GM19372 (cell line): Measurements from ENCODE around the gene HSPA1B.
"Not testable (repeated sequence)": the region's sequence is repeated elsewhere in the genome, so short reads cannot be mapped to it uniquely, and the experiment has no call there.

Source experiments
- ATAC-seq: cut with Tn5 transposase; IDR thresholded peaks from one replicate; pipeline ENCODE4 v1.9.1; 2021; ENCODE audit warnings: mild to moderate bottlenecking, low read depth, moderate library complexity; ENCODE audit not compliant: unreplicated experiment

HSPA1B gene

DNA sequence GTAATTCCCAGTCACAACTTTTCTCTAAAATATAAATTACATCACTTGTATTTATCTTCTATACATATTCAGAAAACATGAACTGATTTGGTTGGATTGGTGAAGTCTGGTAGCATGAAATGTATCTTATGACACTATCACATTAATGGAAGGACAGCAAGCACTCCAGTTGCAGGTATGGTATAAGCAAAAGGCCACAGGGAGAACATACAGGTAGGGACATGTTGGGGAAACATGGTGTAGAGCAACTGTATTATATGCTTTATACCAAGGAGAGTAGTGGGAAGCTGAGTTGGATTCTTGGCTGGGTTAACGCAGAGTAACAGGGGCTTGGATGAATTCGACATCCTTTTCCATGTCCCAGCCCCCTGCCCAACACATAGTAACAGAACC lies 30.5 kb upstream of the HSPA1B start:
- ATAC-seq = no peak

DNA sequence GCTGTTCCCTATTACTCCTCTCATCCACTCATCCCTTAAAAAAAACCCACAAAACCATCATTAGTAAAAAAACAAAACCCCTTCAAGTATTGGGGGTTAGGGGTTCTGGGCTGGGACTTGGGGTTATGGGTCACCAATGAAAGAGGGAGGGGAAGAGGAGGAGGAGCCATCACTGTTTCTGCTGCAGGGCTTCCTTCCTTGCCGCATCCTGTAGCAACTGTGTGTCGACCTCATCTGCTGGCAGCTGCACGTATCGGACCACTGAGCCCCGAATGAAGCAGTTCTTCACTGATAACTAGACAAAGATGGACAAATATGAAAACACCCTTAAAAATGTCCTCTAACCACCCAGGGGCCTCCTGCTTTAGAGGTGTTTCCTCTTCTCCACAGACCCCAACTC lies 29.9 kb upstream of the HSPA1B start:
- no peak for ATAC-seq

DNA sequence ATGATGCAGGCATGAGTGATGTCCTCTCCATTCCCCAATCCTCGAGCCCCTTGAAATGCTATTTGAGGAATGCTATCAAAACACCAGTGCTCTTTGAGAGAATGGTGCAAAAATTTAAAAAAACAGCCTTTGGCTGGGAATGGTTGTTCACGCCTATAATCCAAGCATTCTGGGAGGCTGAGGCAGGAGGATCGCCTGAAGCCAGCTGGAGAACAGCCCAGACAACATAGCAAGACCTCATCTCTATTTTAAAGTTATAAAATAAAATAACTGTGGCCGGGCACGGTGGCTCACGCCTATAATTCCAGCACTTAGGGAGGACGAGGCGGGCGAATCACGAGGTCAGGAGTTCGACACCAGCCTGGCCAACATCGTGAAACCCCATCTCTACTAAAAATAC lies 27.8 kb upstream of the HSPA1B start:
- ATAC-seq = no peak

DNA sequence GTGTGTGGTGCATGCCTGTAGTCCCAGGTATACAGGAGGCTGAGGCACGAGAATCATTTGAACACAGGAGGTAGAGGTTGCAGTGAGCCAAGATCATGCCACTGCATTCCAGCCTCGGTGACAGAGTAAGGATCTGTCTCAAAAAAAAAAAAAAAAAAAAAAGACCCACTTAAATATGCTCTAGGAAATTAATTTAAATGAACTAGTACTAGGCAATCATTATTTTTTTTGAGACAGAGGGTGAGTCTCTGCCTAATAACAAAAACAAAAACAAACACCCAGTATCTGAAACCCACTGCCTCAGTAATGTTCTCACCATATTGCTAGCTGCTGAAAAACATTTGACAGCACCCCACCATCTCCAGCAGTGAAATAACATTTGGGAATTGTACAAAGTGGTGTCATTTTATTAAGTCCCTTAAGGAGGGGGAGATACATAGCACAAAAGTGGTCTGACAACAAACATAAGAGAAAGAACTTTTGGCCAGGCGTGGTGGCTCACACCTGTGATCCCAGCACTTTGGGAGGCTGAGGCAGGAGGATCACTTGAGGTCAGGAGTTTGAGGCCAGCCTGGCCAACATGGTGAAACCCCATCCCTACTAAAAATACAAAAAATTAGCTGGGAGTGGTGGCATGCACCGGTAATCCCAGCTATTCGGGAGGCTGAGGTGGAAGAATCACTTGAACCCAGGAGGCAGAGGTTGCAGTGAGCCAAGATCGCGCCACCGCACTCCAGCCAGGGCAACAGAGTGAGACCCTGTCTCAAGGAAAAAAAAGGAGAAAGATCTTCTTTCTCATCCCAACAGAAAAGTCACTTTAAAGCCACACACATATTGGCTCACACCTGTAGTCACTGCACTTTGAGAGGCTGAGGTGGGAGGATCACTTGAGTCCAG lies 26.3 kb upstream of the HSPA1B start:
- not testable (repeated sequence) for ATAC-seq

DNA sequence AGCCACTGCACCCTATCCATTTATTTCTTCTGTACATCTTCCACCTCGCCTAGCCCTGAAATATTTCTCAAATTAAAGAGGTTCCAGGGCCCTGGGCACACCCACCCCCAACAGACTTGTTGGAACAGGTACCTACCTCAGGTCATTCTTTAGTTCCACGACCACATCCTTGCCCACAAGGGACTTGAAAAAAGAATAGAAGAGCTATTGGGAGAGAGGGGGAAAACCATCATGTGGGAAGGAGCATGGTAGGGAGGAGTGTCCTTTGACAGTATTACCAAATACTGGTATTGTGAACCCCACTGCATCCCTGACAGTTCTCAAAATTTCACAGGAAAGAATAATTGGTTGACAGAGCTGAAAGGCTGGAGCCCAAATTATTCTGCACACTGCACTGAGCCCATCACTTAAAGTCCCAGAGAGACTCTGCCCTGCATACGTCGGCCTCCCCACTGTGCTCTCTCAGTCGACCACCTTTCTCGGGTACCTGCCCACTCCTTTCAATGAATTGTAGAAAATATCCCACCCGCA lies 21.5 kb upstream of the HSPA1B start:
- no peak for ATAC-seq

DNA sequence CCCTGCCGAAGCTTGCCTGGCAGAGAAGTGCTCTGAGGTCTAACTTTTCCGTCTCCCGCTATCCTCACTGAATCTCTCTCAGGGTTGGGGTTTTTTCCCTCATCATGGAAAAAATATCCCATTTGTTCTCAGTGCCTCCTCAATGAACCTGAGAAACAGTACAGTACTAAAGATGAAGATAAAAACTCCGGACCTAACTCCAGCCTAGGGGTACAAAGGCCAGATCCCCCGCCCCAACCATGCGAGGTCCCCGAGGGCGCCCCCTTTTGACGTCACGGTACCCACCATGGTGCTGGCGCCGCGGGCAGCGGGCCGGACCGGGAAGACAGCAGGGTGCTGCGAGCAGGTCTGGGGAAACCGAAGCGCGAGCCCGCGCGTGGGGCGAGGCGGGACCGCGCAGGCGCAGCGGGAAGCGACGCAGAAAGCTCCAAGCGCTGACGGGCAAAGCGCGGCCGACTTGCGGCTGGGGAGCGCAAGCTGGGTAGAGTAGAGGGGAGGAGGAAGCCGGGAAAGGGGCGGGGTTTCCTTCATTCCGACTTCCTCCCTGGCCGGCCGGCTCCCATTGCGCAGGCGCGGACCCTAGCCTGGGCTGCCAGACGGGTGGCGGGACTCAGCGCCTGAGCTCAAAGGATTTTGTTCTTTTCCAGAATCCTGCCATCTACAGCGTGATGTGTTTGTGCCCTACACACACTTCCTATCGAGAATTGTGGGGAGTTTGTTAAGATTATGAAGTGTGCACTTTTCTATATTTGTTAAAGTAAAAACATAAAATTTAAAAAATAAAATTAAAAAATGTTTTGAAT lies 20.9 kb upstream of the HSPA1B start, which contains the start of gene LSM2:
Gene LSM2 (minus strand): TSS at position 497 of the 803 bp plus-strand sequence. CDS start 209 bp downstream, at position 288.
- ATAC-seq = peak; percentile 94

DNA sequence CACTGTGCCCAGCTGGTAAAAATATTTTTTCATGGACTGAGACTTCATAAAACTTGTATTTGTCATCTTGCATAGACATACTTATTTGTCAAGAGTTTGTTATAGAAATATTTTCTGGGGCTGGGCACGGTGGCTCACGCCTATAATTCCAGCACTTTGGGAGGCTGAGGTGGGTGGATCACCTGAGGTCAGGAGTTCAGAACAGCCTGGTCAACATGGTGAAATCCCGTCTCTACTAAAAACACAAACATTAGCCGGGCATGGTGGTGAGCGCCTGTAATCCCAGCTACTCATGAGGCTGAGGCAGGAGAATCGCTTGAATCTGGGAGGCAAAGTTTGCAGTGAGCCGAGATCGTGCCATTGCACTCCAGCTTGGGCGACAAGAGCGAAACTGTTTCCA lies 18.9 kb upstream of the HSPA1B start:
- not testable (repeated sequence) for ATAC-seq

DNA sequence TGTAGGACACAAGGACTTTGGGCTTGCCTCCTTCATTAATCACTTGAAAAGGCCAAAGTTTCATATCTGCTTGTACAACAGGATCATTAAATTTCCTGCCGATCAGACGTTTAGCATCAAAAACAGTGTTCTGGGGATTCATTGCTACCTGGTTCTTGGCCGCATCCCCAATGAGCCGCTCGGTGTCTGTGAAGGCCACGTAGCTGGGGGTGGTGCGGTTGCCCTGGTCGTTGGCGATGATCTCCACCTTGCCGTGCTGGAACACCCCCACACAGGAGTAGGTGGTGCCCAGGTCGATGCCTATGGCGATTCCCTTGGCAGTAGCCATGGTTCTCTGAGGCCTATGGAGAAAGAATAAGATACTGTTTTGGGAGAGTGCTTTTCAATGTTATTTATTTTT lies 15.9 kb upstream of the HSPA1B start:
- ATAC-seq = no peak

DNA sequence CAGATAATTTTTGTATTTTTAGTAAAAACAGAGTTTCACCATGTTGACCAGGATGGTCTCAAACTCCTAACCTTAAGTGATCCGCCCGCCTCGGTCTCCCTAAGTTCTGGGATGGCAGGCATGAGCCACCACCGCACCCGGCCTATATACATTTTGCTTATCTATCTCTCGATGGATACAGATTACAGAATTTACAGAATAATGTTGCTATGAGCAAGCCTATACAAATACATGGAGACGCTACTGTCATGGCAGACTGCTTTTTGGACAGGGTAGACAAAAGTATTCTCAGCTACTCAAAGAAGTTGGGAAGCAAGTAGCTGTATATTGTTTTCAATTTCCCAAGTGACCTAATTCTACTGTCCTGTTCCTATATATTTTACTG lies 14.1 kb upstream of the HSPA1B start:
- ATAC-seq = no peak

DNA sequence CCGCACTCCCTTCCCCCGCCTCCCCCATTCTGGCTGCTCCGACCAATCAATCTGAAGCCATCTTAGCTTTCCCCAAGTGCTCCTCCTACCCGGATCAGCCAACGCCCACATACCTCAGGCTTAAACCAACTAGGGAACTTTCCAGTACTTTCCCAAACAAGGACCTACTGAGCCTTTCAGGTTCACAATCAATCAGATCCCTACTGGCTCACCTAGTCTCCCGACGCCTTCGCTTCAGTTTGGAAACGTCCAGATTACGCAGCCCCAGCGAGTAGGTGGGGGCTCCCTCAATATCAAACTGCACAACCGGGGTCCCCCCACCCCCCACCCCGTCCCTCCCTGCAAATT lies 12.9 kb upstream of the HSPA1B start:
- no peak for ATAC-seq

DNA sequence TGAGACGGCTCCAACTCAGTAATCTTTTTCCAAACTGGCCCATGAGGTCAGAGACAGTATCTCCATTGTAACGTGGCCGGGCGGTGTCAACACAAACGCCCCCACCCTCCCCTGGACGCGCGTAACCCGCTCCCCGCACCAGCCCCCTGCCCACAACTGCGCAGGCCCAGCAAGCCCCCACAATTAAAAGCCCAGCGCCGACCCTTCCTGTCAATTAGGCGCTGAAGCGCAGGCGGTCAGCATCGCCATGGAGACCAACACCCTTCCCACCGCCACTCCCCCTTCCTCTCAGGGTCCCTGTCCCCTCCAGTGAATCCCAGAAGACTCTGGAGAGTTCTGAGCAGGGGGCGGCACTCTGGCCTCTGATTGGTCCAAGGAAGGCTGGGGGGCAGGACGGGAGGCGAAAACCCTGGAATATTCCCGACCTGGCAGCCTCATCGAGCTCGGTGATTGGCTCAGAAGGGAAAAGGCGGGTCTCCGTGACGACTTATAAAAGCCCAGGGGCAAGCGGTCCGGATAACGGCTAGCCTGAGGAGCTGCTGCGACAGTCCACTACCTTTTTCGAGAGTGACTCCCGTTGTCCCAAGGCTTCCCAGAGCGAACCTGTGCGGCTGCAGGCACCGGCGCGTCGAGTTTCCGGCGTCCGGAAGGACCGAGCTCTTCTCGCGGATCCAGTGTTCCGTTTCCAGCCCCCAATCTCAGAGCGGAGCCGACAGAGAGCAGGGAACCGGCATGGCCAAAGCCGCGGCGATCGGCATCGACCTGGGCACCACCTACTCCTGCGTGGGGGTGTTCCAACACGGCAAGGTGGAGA lies 12.3 kb upstream of the HSPA1B start, which contains the start of the genes HSPA1A and HSPA1L:
Gene HSPA1A (plus strand): TSS at position 519 of the 814 bp plus-strand sequence. CDS start 214 bp downstream, at position 733.
Gene HSPA1L (minus strand): TSS at position 259 of the 814 bp plus-strand sequence. CDS start 3,311 bp downstream, outside the sequence.
- no peak for ATAC-seq

DNA sequence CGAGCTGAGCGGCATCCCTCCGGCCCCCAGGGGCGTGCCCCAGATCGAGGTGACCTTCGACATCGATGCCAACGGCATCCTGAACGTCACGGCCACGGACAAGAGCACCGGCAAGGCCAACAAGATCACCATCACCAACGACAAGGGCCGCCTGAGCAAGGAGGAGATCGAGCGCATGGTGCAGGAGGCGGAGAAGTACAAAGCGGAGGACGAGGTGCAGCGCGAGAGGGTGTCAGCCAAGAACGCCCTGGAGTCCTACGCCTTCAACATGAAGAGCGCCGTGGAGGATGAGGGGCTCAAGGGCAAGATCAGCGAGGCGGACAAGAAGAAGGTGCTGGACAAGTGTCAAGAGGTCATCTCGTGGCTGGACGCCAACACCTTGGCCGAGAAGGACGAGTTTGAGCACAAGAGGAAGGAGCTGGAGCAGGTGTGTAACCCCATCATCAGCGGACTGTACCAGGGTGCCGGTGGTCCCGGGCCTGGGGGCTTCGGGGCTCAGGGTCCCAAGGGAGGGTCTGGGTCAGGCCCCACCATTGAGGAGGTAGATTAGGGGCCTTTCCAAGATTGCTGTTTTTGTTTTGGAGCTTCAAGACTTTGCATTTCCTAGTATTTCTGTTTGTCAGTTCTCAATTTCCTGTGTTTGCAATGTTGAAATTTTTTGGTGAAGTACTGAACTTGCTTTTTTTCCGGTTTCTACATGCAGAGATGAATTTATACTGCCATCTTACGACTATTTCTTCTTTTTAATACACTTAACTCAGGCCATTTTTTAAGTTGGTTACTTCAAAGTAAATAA lies 10.2 kb upstream of the HSPA1B start:
- ATAC-seq = not testable (repeated sequence)

DNA sequence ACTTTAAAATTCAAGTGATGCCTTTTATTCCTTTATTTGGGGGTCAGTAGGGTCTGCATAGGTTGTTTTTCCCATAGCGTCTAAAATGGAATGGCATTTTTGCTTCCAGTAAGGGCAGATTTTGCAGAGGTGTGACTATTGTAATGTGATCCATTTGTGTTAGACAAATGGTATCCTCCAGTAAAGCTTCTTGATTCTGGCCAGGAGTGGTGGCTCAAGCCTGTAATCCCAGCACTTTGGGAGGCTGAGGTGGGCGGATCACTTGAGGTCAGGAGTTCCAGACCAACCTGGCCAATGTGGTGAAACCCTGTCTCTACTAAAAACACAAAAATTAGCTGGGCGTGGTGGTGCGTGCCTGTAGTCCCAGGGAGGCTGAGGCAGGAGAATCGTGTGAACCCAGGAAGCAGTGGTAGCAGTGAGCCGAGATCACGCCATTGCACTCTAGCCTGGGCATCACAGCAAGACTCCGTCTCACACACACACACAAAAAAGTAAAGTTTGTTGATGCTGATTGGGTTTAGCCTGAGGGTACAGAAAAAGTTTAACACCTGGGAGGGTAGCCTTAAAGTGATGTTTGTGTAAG lies 9.5 kb upstream of the HSPA1B start:
- ATAC-seq = not testable (repeated sequence)

DNA sequence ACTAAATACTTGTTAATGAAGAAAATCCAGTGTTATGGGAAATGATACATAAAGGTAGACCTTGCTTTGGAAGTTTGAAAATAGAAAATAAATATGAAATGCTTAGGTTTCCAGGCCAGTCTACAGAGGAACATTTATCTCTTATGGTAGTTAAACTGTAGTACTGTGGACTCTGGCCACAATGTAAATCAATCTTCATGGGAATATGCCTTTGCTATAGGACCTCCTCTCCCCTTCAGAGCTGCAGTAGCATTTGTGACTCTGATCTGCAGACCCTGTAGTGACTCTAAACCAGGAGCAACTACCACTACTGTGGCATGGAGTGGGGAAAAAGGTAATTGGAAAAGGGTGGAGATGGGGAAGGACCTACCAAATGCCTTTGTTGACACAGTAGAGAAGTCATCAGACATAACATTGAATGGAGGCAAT lies 7.7 kb upstream of the HSPA1B start:
- ATAC-seq = no peak

DNA sequence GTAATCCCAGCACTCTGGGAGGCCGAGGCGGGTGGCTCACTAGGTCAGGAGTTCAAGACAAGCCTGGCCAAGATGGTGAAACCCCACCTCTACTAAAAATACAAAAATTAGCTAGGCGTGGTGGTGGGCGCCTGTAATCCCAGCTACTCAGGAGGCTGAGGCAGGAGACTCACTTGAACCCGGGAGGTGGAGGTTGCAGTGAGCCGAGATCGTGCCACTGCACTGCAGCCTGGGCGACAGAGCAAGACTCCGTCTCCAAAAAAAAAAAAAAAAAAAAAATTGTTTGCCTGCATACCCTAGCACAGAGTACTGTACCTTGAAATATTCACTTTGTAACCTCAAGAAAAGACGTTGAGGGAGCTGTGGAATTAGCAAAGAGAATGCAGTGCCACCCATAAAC lies 7.1 kb upstream of the HSPA1B start:
- not testable (repeated sequence) for ATAC-seq

DNA sequence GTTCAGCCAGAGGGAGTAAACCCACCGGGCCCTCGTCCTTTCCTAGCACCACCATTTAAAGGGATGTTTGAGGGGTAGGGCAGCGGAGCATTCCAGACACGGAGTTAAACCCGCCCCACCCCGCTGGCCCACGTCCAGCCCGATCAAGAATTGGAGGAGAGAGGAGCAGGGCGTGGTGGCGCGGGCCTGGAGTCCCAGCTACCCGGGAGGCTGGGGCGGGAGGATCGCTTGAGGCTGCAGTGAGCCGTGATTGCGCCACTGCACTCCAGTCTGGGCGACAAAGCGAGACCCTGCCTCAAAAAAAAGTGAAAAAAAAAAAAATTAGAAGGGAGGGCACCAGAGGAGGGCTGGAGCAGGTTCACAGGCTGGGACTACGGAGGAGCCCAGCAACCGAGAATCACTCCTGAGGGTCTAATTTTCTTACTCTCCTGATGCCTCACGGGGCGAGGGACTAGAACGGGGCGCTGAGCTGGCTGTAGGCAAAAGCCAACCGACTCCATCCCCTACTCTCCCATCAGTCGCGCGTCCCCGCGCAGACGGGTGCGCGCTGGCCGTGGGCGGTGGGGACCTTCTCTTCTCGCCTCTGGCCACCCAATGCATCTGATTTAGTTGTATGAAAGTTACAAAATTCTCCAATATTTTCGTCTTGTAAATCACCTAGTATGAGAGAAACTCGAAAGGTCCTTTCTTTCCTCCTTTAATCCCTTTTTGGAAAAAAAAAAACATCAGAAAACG lies 6.1 kb upstream of the HSPA1B start:
- ATAC-seq = no peak

DNA sequence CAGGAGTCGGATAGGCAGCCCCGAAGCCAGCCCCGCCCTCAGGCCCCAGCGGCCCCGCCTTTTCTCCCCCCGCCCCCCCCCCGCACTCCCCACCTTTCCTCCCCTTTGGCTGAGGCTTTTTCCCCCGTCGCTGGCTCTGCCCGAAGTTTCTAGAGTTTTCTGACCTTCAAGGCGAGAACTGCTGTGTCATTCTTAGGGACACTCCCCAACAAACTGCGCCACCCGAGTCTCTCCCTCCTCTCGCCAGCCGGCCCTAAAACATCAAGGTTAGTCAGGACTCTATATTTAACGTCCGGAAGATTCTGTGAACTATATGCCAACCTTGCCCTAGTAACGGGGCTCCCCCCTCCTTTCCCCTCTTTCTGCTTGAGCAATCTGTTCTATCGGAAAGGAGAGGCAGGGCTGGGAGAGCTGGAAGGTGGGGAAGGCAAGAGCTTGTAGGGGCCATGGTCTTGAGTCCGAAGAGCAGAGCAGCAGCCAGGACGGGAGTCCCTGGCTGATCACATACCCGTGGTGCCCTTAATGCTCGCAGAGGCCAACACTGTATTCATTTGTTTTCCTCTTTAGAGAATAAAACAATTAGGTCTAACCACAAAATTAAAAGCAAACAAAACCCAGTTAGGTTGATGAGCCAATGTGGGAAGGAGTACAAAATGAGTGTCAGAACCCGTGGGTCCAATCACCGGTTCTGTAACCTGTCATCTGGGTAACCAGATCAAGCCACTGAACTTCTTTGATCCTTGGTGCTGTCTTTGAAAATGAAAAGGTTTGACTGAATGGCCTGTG lies 5.3 kb upstream of the HSPA1B start:
- no peak for ATAC-seq
